ENCODE measurements around the gene SIRPB1.
"Not testable (repeated sequence)": the region's sequence is repeated elsewhere in the genome, so short reads cannot be mapped to it uniquely, and the experiment has no call there.

SIRPB1 gene

GRCh38 chr20:1600736-1601135 lies 19.1 kb downstream of the SIRPB1 start:
- DNase-seq (ENCODE audit: low read depth in 2 of 2), result no peak

DNA sequence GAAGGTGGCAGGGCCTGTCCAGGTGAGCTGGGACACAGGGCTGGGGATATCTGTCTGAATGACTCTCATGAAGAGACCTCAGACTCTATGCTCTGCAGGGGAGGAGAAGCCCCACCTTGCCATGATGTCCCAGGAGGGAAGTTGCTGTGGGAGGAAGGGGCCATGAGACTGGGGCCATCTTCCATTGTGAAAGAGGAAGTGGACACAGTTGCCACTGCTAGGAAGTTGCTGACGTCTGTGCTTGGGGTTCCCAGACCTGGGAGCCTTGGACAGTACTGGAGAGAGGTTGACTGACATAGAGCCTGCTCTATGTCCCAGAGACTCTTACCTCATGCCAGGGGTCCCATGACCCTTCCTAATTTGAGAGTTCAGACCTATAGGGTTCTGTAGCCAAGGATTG lies 24.5 kb downstream of the SIRPB1 start:
- DNase-seq (ENCODE audit: low read depth in 2 of 2), result no peak

DNA sequence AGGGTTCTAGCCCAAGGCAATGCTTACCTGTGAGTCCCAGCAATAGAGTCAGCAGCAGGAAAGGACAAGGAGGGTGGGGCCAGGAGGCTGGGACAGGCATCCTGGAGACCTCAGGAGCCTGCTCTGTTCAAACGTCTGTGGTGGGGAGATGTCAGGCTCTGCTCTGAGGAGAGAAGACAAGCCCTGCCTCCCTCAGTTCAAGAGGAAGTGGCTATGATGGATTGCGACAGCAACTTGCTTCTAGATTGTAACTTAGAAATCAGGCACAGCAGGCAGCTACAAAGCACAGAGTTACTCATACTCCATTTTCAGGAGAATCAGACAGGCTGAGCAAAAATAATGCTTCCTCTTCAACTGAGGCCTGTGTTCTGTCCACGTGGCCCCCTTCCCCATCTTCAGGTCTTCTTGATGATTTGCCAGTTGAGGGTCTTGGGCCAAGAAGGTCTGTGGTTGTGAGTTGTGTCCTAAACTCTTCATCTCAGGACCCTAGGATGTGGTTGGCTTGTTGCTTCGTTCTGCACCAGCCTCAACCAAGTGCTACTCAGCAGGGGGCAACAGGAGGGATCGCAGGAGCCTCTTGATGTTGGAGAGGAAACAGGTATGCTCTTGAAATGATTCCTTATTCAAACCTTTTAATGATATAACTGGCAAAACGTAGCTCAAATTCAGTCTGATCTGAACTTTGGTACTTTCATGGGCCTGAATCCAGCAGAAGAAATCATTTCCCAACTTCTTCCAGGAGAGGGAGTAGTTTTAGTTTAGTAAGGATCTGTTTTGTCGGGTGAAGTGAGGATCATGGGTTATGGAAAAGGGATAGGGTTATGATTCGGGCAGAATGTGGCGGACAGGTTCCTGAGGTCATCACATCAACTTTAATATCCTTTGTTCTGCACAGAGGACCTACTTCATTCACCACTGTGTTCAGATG lies 31.0 kb downstream of the SIRPB1 start:
- no peak for DNase-seq (ENCODE audit: low read depth in 2 of 2)

GRCh38 chr20:1587781-1588532 lies 31.9 kb downstream of the SIRPB1 start:
- no peak for DNase-seq (ENCODE audit: low read depth in 2 of 2)

DNA sequence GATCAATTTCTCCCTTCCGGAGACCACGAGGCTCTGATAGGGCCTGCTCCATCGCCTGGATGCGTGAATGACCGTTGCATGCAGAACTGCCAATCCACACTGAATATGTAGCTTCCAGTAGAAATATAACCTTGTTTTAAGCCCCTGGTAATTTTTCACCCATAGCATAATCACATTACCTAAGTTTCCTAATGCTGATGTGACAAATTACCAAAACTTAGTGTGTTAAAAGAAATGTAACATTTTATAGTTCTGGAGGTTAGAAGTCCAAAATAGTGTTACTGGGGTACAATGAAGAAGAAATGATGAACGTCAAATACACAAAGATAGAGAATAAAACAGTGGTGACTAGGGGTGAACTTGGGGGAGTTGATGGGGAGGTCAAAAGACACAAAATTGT lies 40.3 kb downstream of the SIRPB1 start:
- DNase-seq (ENCODE audit: low read depth in 2 of 2), result no peak

DNA sequence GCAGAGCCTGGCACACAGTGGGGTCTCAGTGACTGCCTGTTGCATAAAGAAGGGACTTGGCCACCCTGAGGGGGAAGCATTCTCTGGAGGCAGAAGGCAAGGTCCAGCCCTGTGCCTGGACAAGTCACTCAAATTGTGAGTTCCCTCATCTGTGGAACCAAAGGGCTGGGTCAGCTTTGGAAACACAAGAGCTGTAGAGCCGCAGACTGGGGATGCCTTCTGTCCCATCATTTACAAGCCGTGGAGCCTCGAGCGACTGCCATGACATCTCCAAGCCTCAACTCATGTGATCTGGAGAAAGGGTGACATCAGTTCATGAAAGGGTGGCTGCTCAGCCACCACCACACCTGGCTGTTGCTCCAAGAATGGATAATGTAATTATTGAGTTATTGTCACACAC lies 41.9 kb downstream of the SIRPB1 start:
- no peak for DNase-seq (ENCODE audit: low read depth in 2 of 2)

GRCh38 chr20:1577313-1577712 lies 42.5 kb downstream of the SIRPB1 start:
- DNase-seq (ENCODE audit: low read depth in 2 of 2), result not testable (repeated sequence)

DNA sequence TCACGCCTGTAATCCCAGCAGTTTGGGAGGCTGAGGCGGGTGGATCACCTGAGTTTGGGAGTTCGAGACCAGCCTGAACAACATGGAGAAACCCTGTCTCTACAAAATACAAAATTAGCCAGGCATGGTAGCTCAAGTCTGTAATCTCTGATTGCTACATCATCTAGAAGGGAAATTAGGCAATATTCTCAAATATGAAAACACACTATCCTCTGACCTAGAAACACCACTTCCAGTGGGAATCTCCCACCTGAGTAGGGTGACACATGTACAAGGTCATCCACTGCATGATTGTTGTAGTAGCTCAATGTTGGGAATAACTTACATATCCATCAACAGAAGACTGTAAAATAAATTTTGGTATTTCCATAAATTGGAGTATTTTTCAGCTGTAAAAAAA lies 43.2 kb downstream of the SIRPB1 start:
- no peak for DNase-seq (ENCODE audit: low read depth in 2 of 2)

DNA sequence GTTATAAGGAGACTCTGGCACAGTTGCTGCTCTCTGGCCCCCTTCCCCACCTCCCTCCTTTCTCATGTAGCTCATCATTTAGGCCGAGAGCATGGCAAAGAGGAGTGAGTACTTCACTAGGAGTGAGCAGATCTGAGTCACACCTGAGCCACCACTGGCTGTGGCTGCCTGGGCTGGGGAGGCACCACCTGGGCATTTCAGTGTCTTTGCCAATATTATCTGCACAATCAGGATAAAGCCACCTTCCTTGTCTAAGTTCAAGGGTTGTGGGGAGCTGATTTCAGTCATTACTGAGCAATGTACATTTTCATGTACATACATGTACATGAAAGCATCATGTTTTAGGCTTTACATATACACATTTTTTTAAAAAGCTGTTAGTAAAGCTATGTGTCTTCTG lies 43.8 kb downstream of the SIRPB1 start:
- DNase-seq (ENCODE audit: low read depth in 2 of 2), result not testable (repeated sequence)

DNA sequence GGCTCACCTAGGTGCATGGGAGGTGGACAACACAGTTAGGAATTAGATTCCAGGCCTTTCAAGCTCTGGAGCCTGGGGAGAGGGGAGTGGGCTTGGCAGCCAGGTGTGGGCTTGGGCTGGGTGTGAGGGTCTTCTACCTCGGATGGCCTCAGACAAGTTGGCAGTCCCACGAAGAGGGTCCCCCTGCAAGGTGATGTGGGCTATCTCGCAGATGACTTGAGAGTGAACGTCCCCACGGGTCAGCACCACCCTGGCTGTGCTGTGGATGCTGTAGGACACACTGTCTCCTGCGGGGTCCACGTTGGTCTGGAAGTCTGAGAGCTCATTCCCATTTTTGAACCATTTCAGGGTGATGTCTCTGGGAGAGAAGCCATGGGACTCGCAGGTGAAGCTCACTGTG lies 48.2 kb downstream of the SIRPB1 start:
- DNase-seq (ENCODE audit: low read depth in 2 of 2), result not testable (repeated sequence)

Data from fibroblast of skin of left biceps (primary cell).